ENCODE results near the gene ZNF688.

Gene ZNF688

GRCh38 chr16:30555315-30556124 is 16.0 kb downstream of the ZNF688 start:
- no peak for TF ChIP-seq ZFX (IDR thresholded peaks at IDR 0.05; ENCODE audit: borderline replicate concordance)
- no peak for TF ChIP-seq CTCF (IDR thresholded peaks at IDR 0.05)
- H3K27ac ChIP-seq = peak overlapping the region; percentile 94

DNA sequence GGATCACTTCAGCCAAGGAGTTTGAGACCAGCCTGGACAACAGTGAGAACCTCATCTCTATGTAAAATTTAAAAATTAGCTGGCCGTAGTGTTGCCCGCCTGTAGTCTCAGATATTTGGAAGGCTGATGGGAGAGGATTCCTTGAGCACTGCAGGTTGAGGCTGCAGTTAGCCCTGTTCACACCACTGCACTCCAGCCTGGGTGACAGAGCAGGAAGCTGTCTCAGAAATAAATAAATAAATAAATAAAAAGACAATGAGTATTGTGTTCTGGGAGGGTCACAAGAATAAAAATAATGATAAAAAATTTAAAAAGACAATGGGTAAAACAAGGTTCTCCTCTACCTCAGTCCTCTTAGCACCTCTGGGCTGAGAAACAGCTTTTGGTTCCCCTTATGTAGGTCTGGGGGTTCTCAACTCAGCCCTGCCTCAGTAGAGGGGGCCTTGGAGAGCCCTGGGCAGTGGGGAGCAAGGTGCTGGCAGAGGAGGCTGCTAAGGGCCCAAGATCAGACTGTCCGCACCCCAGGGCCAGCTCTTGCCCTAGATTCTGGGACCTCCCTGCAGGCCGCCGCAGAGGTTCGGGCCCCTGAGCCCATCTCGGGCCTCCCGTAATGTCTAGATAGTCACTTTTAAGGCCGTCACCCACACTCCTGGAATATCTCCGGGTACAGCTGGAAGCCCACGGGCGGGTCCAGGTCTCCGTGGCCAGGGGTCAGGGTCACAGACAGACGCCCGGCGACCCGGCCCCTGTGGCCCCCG is 16.8 kb downstream of the ZNF688 start:
- H3K27ac ChIP-seq = no peak overlapping the region; the same call in 1 of the 2 replicates
- no peak for TF ChIP-seq CTCF (IDR thresholded peaks at IDR 0.05)
- no peak for TF ChIP-seq ZFX (IDR thresholded peaks at IDR 0.05; ENCODE audit: borderline replicate concordance)

DNA sequence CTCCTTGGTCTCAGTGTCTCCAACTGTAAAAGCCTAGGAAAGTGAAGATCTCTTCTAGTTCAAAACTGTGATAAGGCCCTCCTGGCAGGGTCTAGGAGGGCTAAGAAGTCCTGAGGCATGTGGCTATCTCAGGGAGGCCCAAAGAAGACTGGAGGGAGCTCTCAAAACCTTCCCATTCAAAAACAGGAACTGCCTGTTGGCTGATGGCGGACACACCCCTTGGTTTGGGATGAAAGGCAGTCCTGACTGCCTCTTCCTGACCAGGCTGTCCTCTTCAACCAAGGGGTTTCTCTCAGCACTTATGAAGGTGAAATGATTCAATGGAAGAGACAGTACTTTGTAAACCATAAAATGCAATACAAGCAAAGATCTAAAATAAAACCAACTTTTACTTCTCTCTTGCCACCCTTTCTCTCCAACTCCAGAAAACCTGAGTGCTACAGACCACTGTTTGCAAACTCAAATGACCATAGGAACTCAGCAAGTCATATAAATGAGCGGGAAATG is 18.1 kb downstream of the ZNF688 start:
- TF ChIP-seq CTCF (IDR thresholded peaks at IDR 0.05) (no peak), ZFX (IDR thresholded peaks at IDR 0.05; ENCODE audit: borderline replicate concordance) (no peak)

DNA sequence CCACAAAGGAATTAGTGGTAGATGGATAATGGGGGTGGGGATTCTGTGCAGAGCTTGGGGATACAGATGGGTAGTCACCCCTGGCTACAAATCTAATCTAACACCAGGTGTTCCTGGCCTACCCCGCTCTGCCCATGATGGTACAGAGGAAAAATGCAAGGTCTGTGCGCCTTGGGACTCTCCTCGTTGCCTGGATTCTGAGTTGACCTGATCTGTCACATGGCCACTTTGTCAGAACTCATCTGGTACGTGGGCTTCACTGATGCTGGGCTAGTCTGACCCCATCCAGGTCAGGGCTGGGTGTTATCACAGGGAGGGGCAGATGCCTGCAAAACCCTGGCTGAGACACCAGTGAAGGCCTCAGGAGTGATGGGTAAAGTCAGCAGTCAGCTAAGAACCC is 18.6 kb downstream of the ZNF688 start:
- TF ChIP-seq CTCF (IDR thresholded peaks at IDR 0.05) = no peak
- no peak for TF ChIP-seq ZFX (IDR thresholded peaks at IDR 0.05; ENCODE audit: borderline replicate concordance)
- peak overlapping the region; percentile 26; the same call in 1 of the 2 replicates for H3K27ac ChIP-seq

More for the DNA sequence above, 18.1 kb downstream of the ZNF688 start:
- H3K27ac ChIP-seq = peak overlapping the region; percentile 26

DNA sequence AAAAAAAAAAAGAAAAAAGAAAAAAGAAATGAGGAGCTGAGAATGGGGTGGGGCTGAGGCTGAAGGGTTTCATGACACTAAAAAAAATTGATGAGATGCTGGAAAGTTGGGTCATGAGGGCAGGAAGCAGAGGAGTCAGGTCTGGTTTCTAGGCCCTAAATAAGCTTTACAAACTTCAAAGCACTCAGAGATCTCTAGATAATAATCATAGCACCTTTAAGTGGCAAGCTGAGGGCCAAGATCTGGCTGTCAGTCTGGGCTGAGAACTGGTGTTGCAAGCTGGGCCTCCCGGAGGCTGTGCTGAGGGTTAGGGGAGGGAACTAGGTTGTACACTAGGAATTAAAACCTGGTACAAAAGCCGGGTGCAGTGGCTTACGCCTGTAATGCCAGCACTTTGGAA is 19.7 kb downstream of the ZNF688 start:
- no peak for TF ChIP-seq CTCF (IDR thresholded peaks at IDR 0.05)
- TF ChIP-seq ZFX (IDR thresholded peaks at IDR 0.05; ENCODE audit: borderline replicate concordance) = no peak
- H3K27ac ChIP-seq = no peak overlapping the region

DNA sequence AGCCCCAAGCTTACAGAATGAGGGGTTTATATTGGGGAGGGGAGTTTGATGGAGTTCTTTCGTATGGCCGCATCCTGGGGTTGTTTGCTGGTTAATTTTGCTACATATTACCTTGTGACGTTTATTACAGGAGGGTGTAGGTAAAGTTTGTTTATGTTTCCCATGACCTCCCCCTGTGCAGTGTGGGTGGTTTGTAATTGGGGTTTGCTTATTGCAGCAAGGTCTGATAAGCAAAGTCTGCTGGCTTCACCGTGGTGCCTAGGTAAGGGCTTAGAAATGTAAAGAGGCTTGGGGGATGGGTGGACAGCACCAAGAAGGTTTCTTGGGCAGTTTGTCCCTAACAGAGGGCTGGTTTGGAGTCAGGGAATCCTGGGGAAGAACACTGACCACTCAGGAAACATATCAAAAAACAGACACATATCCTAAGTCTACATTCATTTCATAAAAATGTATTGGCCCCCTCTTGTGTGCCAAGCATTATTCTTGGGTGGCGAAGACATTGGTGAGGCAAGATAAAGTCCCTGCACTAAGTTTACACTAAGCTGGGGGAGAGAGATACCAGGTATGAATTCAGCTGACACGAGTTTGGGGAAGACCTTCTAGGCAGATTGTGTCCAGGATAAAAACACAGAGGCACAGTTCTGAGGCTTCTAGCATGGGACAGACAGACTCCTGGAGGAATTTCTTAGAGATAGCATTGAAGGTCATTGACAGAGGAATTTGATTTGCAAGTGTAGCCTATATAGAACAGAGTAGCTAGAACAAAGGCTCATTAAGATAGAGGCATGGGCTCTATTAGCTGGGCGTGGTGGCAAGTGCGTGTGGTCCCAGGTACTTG is 22.9 kb downstream of the ZNF688 start:
- H3K27ac ChIP-seq = no peak overlapping the region
- TF ChIP-seq CTCF (IDR thresholded peaks at IDR 0.05) (no peak), ZFX (IDR thresholded peaks at IDR 0.05; ENCODE audit: borderline replicate concordance) (no peak)

All from 22Rv1 (cell line).